ENCODE data around the gene CPAMD8.

DNA sequence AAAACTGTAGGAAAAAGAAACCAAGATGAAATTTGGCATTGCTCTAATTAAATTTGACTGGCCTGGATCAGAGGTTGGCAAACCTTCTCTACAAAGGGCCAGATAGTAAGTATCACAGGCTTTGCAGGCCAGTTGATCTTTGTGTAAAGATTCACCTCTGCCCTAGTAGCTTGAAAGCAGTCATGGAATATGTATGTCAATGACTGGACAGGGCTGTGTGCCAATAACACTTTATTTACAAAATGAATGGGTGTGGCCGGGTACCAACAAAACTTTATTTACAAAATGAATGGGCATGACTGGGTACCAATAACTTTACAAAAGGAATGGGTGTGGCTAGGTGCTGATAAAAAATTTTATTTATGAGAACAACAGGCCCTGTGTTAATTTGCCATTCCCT, 177.4 kb downstream of the CPAMD8 start:
- TF ChIP-seq, protein P1, sequence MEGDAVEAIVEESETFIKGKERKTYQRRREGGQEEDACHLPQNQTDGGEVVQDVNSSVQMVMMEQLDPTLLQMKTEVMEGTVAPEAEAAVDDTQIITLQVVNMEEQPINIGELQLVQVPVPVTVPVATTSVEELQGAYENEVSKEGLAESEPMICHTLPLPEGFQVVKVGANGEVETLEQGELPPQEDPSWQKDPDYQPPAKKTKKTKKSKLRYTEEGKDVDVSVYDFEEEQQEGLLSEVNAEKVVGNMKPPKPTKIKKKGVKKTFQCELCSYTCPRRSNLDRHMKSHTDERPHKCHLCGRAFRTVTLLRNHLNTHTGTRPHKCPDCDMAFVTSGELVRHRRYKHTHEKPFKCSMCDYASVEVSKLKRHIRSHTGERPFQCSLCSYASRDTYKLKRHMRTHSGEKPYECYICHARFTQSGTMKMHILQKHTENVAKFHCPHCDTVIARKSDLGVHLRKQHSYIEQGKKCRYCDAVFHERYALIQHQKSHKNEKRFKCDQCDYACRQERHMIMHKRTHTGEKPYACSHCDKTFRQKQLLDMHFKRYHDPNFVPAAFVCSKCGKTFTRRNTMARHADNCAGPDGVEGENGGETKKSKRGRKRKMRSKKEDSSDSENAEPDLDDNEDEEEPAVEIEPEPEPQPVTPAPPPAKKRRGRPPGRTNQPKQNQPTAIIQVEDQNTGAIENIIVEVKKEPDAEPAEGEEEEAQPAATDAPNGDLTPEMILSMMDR (IDR thresholded peaks at IDR 0.05) = no peak
- no peak for TF ChIP-seq POLR2A (IDR thresholded peaks at IDR 0.05)

All from adrenal gland (tissue), 5 donors.